Pons (tissue), 1 donor: ENCODE results near the gene CPNE7.
A peak's percentile ranks its signal among the peaks of the same experiment; 100 is the strongest.

Source experiments
- DNase-seq: peaks from one replicate; pipeline ENCODE4 v3.0.0-alpha.2; 2016; ENCODE audit warnings: low spot score

Gene CPNE7

DNA sequence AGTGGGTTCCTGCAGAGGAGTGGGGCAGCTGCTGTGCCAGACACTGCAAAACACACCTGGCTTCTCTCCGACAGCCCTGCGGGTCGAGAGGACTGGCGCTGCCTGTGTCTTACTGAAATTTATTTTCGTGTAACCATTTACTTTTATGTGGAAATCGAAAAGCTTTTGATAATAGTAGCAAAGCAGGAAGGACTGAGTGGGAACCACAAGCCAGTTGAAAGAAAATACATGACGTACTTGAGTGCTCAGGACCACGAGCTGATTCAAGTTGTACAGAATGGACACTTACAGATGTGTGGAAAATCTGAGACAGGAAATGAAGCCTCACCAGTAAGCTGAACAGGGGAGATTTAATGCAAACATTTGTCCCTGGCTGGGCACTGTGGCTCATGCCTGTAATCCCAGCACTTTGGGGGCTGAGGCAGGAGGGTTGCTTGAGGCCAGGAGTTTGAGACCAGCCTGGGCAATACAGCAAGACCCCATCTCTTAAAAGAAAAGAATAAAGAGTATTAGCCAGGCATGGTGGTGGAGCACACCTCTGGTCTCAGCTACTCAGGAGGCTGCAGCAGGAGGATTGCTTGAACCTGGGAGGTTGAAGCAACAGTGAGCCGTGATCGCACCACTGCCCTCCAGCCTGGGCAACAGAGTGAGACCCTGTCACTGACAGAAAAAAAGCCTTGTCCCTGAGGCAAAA is 26.4 kb upstream of the CPNE7 start:
- no peak for DNase-seq

- no peak for DNase-seq
These were observed 25.0 kb upstream of the CPNE7 start for GRCh38 chr16:89550421-89551007.

DNA sequence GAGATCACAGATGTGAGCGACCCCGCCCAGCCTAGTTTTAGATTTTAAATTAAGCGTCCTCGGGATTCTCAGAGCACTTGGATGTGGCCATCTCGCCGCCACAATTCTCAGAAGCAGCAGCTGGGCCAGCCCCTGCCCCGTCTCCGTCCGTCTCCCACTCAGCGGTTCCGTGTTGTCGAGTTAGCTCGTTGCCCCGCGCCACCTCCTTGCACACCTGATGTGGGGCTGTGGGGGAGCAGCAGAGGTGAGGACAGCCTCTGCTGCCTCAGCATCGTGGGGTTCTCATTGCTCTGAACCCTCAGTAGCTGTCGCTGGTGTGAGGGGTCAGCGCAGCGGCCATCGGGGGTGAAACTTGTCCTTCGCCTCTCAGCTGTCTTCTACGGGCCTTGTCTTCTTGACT is 23.2 kb upstream of the CPNE7 start:
- no peak for DNase-seq

DNA sequence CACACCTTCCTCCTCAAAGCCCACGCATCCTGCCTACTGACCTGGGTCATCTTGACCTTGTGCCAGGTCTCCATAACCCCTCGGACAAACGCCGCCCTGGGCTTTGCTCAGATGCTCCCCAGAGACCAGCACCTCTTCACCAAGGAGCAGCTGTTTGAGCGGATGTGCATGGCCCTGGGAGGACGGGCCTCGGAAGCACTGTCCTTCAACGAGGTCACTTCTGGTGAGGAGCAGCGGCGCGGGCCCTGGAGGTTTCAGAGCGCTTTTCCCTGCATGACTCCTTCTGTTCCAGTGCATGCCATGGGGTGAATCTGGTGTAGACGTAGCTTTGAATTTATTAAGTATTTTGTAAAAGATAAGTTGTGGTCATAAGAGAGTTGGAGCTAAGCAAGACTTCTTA is 22.6 kb upstream of the CPNE7 start:
- DNase-seq, result no peak

DNA sequence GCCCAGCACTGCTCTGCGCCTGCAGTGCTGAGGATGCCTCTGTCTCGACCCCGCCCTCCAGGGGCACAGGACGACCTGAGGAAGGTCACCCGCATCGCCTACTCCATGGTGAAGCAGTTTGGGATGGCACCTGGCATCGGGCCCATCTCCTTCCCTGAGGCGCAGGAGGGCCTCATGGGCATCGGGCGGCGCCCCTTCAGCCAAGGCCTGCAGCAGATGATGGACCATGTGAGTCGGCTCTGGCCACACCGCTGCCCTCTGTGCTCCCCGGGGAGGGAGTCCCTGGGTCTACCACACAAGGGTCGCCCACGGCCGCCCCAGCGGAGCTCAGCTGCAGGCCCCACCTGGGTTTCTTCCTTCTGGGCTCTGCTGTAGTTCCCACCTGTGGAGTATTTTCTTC is 21.8 kb upstream of the CPNE7 start:
- no peak for DNase-seq

GRCh38 chr16:89554343-89554742 is 21.2 kb upstream of the CPNE7 start:
- no peak for DNase-seq

GRCh38 chr16:89555265-89555664 is 20.3 kb upstream of the CPNE7 start:
- DNase-seq, result no peak

GRCh38 chr16:89555780-89556179 is 19.8 kb upstream of the CPNE7 start:
- DNase-seq, result no peak

GRCh38 chr16:89556750-89557689 is 18.5 kb upstream of the CPNE7 start:
- peak; percentile 98 for DNase-seq

DNA sequence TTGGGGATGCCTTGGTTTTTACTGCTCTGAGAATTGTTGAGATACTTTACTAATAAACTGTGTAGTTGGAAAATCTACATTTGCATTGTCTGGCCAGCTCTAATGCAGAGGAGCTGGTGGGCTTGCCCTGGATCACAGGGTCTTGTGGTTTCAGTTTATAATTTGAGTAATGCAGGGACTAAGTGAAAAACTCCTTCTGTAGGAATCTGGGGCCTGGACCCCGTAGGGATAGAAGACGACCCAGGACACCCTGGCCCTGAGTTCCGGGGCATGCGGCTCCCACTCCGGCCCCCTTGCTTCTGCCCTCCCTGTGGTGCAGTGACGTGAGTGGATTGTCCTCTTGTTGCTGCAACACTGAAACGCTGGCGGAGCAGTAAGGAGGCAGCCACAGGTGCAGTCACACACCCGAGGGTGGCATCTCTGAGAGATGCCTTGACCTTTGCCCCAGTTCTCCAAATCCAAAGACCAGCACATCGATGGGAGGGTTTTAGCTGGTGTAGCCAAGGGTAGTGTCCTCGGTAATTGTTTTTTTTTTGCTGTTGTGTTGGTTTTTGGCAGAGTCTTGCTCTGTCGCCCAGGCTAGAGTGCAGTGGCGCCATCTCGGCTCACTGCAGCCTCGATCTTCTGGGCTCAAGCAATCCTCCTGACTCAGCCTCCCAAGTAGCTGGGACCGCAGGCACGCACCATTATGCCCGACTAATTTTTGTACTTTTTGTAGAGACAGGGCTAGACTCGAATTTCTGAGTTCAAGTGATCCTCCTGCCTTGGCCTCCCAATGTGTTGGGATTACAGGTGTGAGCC is 17.7 kb upstream of the CPNE7 start:
- no peak for DNase-seq

DNA sequence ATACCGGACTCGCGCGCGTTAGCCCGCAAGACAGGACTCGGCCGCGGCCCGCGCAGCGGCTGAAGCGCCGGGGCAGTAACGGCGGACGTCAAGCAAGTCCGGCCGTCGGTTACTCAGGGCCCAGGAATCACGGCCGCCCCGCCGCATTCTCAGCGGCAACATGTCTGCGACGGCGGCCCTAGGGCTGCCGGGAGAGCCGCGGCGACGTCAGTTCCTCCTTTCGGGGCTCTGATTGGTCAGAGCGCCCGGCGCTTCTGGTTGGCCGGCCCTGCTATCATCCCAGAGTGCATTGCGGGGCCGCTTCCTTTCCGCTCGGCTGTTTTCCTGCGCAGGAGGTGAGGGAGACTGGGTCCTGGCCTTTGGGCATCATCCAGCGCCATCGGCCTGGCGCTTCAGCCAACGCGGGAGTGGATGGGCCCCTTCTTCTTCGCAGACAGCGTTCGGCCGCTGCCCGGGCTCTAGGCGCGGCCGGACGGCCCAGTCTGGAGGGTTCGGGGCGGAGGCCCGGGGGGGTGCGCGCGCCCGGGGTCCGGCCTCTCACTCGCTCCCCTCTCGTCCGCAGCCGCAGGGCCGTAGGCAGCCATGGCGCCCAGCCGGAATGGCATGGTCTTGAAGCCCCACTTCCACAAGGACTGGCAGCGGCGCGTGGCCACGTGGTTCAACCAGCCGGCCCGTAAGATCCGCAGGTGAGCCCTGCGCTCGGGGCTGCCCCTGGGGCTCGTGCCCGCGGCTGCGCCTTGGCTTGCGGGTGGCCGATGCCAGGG is 15.0 kb upstream of the CPNE7 start, which contains the start of gene RPL13:
Gene RPL13, plus strand, starts transcription at position 305 of the 764 bp plus-strand sequence. Its CDS starts 278 bp downstream, at position 583.
- peak; percentile 92 for DNase-seq

DNA sequence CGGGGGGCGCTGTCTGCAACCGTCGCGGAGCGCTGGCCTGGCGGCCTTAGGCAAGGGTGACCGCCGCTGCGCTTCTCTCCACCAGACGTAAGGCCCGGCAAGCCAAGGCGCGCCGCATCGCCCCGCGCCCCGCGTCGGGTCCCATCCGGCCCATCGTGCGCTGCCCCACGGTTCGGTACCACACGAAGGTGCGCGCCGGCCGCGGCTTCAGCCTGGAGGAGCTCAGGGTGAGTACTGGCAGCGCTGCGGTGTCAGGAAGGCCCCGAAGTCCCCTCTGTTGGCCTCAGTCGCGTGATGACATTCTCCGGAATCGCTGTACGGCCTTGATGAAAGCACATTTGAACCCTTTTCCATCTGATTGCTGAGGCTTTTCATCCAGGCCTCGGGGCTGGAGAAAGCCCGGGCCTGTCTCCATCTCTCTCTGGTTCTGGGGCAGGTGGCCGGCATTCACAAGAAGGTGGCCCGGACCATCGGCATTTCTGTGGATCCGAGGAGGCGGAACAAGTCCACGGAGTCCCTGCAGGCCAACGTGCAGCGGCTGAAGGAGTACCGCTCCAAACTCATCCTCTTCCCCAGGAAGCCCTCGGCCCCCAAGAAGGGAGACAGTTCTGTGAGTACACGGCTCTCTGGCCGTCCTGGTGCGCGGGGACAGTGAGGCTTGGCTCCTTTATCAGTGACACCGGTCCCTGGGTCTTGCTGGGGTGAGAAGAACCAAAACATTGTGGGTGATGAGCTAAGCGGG is 14.2 kb upstream of the CPNE7 start:
- no peak for DNase-seq

GRCh38 chr16:89561884-89562599 is 13.5 kb upstream of the CPNE7 start:
- DNase-seq, result no peak

GRCh38 chr16:89562939-89563338 is 12.6 kb upstream of the CPNE7 start:
- DNase-seq, result no peak

- DNase-seq, result no peak
These were observed 11.7 kb upstream of the CPNE7 start for GRCh38 chr16:89563639-89564392.

- DNase-seq, result no peak
These were observed 10.9 kb upstream of the CPNE7 start for GRCh38 chr16:89564476-89565255.

DNA sequence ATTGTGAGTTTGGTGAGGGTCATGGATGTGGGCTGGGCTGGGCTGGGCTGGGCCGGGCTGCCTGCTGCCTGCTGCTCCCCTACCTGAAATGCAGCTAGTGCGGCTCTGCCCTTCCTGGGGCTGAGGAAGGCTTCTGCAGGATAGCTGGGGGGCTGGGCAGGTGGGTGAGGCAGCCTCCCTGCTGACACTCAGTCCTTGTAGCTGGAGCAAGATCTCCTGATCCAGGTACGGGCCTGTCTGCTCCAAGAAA is 10.4 kb upstream of the CPNE7 start:
- DNase-seq, result no peak

DNA sequence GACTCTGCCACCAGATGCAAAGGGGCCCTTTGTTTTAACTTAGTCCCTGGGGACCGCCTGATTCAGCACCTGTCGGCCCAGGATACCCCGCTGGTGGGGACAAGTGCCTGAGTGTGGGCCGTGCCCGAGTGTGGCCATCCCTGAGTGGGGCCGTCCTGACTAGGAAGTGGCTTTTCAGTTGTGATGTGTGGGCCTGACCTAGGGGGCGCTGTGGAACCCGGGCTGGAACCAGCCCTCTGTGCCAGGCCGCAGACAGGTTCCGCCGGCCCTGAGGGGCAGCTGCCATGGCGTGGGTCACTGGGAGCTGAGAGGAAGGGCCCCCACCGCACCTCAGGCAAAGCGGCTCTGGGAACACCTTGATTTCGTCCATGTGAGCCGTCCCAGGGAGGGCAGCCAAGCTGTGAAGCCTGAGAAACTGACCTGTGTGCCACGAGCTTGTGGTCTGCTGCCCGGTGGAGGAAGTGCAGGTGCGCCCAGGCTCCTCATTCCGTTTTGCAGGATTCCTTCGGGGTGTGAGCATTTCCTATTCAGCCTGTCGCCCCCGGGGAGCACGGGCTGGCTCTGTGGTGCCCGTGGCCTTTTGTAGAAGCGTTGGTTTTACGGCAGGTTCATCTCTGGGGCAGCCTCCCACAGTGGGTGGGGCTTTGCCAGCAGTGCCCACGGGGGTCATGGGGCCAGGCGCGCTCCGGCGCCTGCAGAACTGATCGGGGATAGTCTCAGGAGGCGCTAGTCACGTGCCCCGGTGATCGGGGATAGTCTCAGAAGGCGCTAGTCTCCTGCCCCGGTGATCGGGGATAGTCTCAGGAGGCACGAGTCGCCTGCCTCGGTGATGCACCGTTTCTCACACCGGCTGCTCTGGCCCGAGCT is 9.8 kb upstream of the CPNE7 start:
- DNase-seq, result no peak
